ENCODE measurements around the gene CDH13.

GRCh38 chr16:83023640-83024039 is 396.9 kb downstream of the CDH13 start:
- no peak for TF ChIP-seq CTCF (IDR thresholded peaks at IDR 0.05)
- no peak for TF ChIP-seq POLR2A (IDR thresholded peaks at IDR 0.05)
- no peak for TF ChIP-seq EP300 (IDR thresholded peaks at IDR 0.05)
